NCI-H345 (cell line): ENCODE measurements around the gene PHF20.
"Not testable (repeated sequence)": the region's sequence is repeated elsewhere in the genome, so short reads cannot be mapped to it uniquely, and the experiment has no call there.

Source experiments
- DNase-seq: peaks from one replicate; lab custom pipeline; 2025; lab: John Stamatoyannopoulos, UW

The PHF20 gene

GRCh38 chr20:35839904-35840303 lies 68.1 kb downstream of the PHF20 start:
- DNase-seq: no peak

GRCh38 chr20:35840421-35840820 lies 68.6 kb downstream of the PHF20 start:
- no peak for DNase-seq

GRCh38 chr20:35842361-35842760 lies 70.5 kb downstream of the PHF20 start:
- DNase-seq: no peak

GRCh38 chr20:35843894-35844293 lies 72.1 kb downstream of the PHF20 start:
- not testable (repeated sequence) for DNase-seq

GRCh38 chr20:35845561-35845960 lies 73.7 kb downstream of the PHF20 start:
- no peak for DNase-seq

GRCh38 chr20:35849706-35850105 lies 77.9 kb downstream of the PHF20 start:
- DNase-seq: no peak

GRCh38 chr20:35851659-35852058 lies 79.8 kb downstream of the PHF20 start:
- not testable (repeated sequence) for DNase-seq

- no peak for DNase-seq
These were observed 83.0 kb downstream of the PHF20 start for GRCh38 chr20:35854713-35855348.

- DNase-seq: not testable (repeated sequence)
These were observed 83.8 kb downstream of the PHF20 start for GRCh38 chr20:35855641-35856040.

- no peak for DNase-seq
These were observed 85.1 kb downstream of the PHF20 start for GRCh38 chr20:35856866-35857265.

- DNase-seq: no peak
These were observed 94.8 kb downstream of the PHF20 start for GRCh38 chr20:35866418-35867202.

GRCh38 chr20:35870541-35871258 lies 98.9 kb downstream of the PHF20 start:
- no peak for DNase-seq

GRCh38 chr20:35871259-35871771 lies 99.5 kb downstream of the PHF20 start:
- no peak for DNase-seq

GRCh38 chr20:35876033-35876320 lies 104.2 kb downstream of the PHF20 start:
- no peak for DNase-seq

- no peak for DNase-seq
These were observed 105.8 kb downstream of the PHF20 start for GRCh38 chr20:35877611-35878010.

GRCh38 chr20:35878113-35878625 lies 106.4 kb downstream of the PHF20 start:
- no peak for DNase-seq

GRCh38 chr20:35881676-35882075 lies 109.9 kb downstream of the PHF20 start:
- no peak for DNase-seq

GRCh38 chr20:35882427-35883161 lies 110.8 kb downstream of the PHF20 start:
- not testable (repeated sequence) for DNase-seq

- no peak for DNase-seq
These were observed 111.5 kb downstream of the PHF20 start for GRCh38 chr20:35883336-35883777.

- DNase-seq: peak; percentile 60
These were observed 112.1 kb downstream of the PHF20 start for GRCh38 chr20:35883778-35884540.

GRCh38 chr20:35884541-35884865 lies 112.7 kb downstream of the PHF20 start:
- DNase-seq: no peak
